OCI-LY1 (cell line): ENCODE results near the gene CTNNA2.

Source experiments
- H2AFZ ChIP-seq: fragments of 200-600 bp; sonication (generic), shearing (Covaris generic); 2 replicates; pipeline ENCODE4 v1.6.0; 2014; ENCODE audit warnings: antibody characterized with exemption, mild to moderate bottlenecking, low read length
- H3F3A ChIP-seq: fragments of 200-600 bp; sonication (generic), shearing (Covaris generic); 2 replicates; pipeline ENCODE4 v1.6.0; 2014; ENCODE audit warnings: mild to moderate bottlenecking, antibody characterized with exemption, low read length, moderate library complexity; ENCODE audit not compliant: insufficient read depth
- H3K27ac ChIP-seq: fragments of 200-600 bp; sonication (generic); 2 replicates; pipeline ENCODE4 v1.5.1; 2014; ENCODE audit warnings: low read length, mixed run types, mild to moderate bottlenecking, low read depth; ENCODE audit not compliant: poor library complexity, severe bottlenecking
- H3K27me3 ChIP-seq: fragments of 200-600 bp; sonication (generic); 2 replicates; pipeline ENCODE4 v1.6.0; 2014; ENCODE audit warnings: antibody characterized with exemption, mild to moderate bottlenecking, low read length, moderate library complexity; ENCODE audit not compliant: insufficient read depth
- H3K36me3 ChIP-seq: fragments of 200-600 bp; sonication (generic); 2 replicates; pipeline ENCODE4 v1.6.1; 2014; ENCODE audit warnings: mild to moderate bottlenecking, antibody characterized with exemption, low read length, moderate library complexity, mixed read lengths; ENCODE audit not compliant: insufficient read depth
- H3K4me1 ChIP-seq: fragments of 200-600 bp; sonication (generic); 2 replicates; pipeline ENCODE4 v1.5.1; 2014; ENCODE audit warnings: mild to moderate bottlenecking, low read length, moderate library complexity; ENCODE audit not compliant: insufficient read depth, severe bottlenecking
- H3K4me2 ChIP-seq: fragments of 200-600 bp; sonication (generic), shearing (Covaris generic); 2 replicates; pipeline ENCODE4 v1.6.1; 2014; ENCODE audit warnings: low read length
- H3K4me3 ChIP-seq: fragments of 200-600 bp; sonication (generic); 2 replicates; pipeline ENCODE4 v1.5.1; 2014; ENCODE audit warnings: low read length, low read depth, mild to moderate bottlenecking, mixed read lengths; ENCODE audit not compliant: poor library complexity, severe bottlenecking
- H3K79me2 ChIP-seq: fragments of 200-600 bp; shearing (Covaris generic); 2 replicates; pipeline ENCODE4 v1.6.1; 2016; ENCODE audit warnings: mixed run types, low read length, mixed read lengths; ENCODE audit not compliant: insufficient read depth
- H3K9ac ChIP-seq: fragments of 200-600 bp; sonication (generic), shearing (Covaris generic); 2 replicates; pipeline ENCODE4 v1.6.1; 2014; ENCODE audit warnings: mild to moderate bottlenecking, low read length, mixed read lengths
- H3K9me2 ChIP-seq: fragments of 200-600 bp; sonication (generic), shearing (Covaris generic); 2 replicates; pipeline ENCODE4 v1.6.1; 2014; ENCODE audit warnings: low read depth, mild to moderate bottlenecking, low read length, mixed read lengths
- H3K9me3 ChIP-seq: fragments of 200-600 bp; shearing (Covaris generic); 2 replicates; pipeline ENCODE4 v1.6.1; 2014; ENCODE audit warnings: low read length, mixed read lengths
- H4K20me1 ChIP-seq: fragments of 200-600 bp; sonication (generic), shearing (Covaris generic); 2 replicates; pipeline ENCODE4 v1.6.0; 2016; ENCODE audit warnings: mild to moderate bottlenecking, low read length; ENCODE audit not compliant: insufficient read depth
- EZH2 ChIP-seq: fragments of 200-600 bp; sonication (generic), shearing (Covaris generic); IDR thresholded peaks from 2 replicates; pipeline ENCODE4 v1.8.0; 2017; ENCODE audit warnings: borderline replicate concordance, mixed run types, mild to moderate bottlenecking, antibody characterized with exemption, low read length, moderate library complexity, mixed read lengths
- TF ChIP-seq, protein P1 (sequence below): fragments of 200-600 bp; sonication (generic), shearing (Covaris generic); IDR thresholded peaks from 2 replicates; pipeline ENCODE4 v1.5.1; 2017; ENCODE audit warnings: mild to moderate bottlenecking, antibody characterized with exemption, low read length, moderate library complexity, mixed read lengths

CTNNA2 gene

GRCh38 chr2:79640001-79640400 is 127.2 kb downstream of the CTNNA2 start:
- no peak overlapping the region for H3K4me3 ChIP-seq
- H3K4me1 ChIP-seq, result no peaks in the 10 kb centered on the region
- no peaks in the 10 kb centered on the region for H3K79me2 ChIP-seq
- no peaks in the 10 kb centered on the region for H3K9me3 ChIP-seq
- no peak overlapping the region for H2AFZ ChIP-seq
- H3K9ac ChIP-seq, result no peak overlapping the region
- H3K4me2 ChIP-seq, result no peak overlapping the region
- no peak for TF ChIP-seq EZH2
- TF ChIP-seq, protein P1, sequence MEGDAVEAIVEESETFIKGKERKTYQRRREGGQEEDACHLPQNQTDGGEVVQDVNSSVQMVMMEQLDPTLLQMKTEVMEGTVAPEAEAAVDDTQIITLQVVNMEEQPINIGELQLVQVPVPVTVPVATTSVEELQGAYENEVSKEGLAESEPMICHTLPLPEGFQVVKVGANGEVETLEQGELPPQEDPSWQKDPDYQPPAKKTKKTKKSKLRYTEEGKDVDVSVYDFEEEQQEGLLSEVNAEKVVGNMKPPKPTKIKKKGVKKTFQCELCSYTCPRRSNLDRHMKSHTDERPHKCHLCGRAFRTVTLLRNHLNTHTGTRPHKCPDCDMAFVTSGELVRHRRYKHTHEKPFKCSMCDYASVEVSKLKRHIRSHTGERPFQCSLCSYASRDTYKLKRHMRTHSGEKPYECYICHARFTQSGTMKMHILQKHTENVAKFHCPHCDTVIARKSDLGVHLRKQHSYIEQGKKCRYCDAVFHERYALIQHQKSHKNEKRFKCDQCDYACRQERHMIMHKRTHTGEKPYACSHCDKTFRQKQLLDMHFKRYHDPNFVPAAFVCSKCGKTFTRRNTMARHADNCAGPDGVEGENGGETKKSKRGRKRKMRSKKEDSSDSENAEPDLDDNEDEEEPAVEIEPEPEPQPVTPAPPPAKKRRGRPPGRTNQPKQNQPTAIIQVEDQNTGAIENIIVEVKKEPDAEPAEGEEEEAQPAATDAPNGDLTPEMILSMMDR, result no peak
- no peaks in the 10 kb centered on the region for H3F3A ChIP-seq
- H3K27ac ChIP-seq, result no peak overlapping the region
- H4K20me1 ChIP-seq, result no peaks in the 10 kb centered on the region
- H3K27me3 ChIP-seq, result no peaks in the 10 kb centered on the region
- H3K9me2 ChIP-seq, result no peaks in the 10 kb centered on the region
- H3K36me3 ChIP-seq, result no peaks in the 10 kb centered on the region

- Histone ChIP-seq H3K4me3 (no peak overlapping the region), H3K4me1 (no peaks in the 10 kb centered on the region), H3F3A (no peaks in the 10 kb centered on the region), H2AFZ (no peak overlapping the region), H3K36me3 (no peaks in the 10 kb centered on the region), H3K9me2 (no peaks in the 10 kb centered on the region), H3K79me2 (no peaks in the 10 kb centered on the region), H3K9me3 (no peaks in the 10 kb centered on the region), H3K9ac (no peak overlapping the region), H3K27ac (no peak overlapping the region), H4K20me1 (no peaks in the 10 kb centered on the region), H3K27me3 (no peaks in the 10 kb centered on the region), H3K4me2 (no peak overlapping the region)
- TF ChIP-seq, protein P1, result no peak
- TF ChIP-seq EZH2, result no peak
Observed at GRCh38 chr2:79649531-79649930, 136.7 kb downstream of the CTNNA2 start.

GRCh38 chr2:79660557-79660956 is 147.7 kb downstream of the CTNNA2 start:
- H2AFZ ChIP-seq, result no peak overlapping the region

More at GRCh38 chr2:79660557-79660956, 147.7 kb downstream of the CTNNA2 start:
- Histone ChIP-seq H3K9me2 (no peaks in the 10 kb centered on the region), H3K4me3 (no peak overlapping the region), H3F3A (no peaks in the 10 kb centered on the region), H3K9me3 (no peaks in the 10 kb centered on the region), H3K4me2 (no peak overlapping the region), H3K79me2 (no peaks in the 10 kb centered on the region), H3K36me3 (no peaks in the 10 kb centered on the region), H3K9ac (no peak overlapping the region), H3K27ac (no peak overlapping the region), H3K4me1 (no peaks in the 10 kb centered on the region), H3K27me3 (no peaks in the 10 kb centered on the region), H4K20me1 (no peaks in the 10 kb centered on the region)
- TF ChIP-seq EZH2, result no peak
- TF ChIP-seq, protein P1, result no peak
